Loucy (cell line): Measurements from ENCODE around the gene ZMIZ2.

Source experiments
- H2AFZ ChIP-seq: fragments of 200-600 bp; sonication (generic); 2 replicates; pipeline ENCODE4 v1.6.0; 2016; ENCODE audit warnings: antibody characterized with exemption, mild to moderate bottlenecking, low read length, moderate library complexity
- H3F3A ChIP-seq: fragments of 200-600 bp; 2 replicates; pipeline ENCODE4 v1.6.0; 2016; ENCODE audit warnings: antibody characterized with exemption, low read depth, mild to moderate bottlenecking
- H3K27me3 ChIP-seq: fragments of 200-600 bp; sonication (generic); 2 replicates; pipeline ENCODE4 v1.6.1; 2014; ENCODE audit warnings: low read length, mild to moderate bottlenecking; ENCODE audit not compliant: insufficient read depth, poor library complexity, severe bottlenecking
- H3K36me3 ChIP-seq: fragments of 200-600 bp; sonication (generic); 2 replicates; pipeline ENCODE4 v1.6.1; 2016; ENCODE audit warnings: low read length; ENCODE audit not compliant: insufficient read depth
- H3K4me1 ChIP-seq: fragments of 200-600 bp; sonication (generic); 2 replicates; pipeline ENCODE4 v1.5.1; 2014; ENCODE audit warnings: low read length, mild to moderate bottlenecking; ENCODE audit not compliant: insufficient read depth, poor library complexity, severe bottlenecking
- H3K4me2 ChIP-seq: fragments of 200-600 bp; sonication (generic); 2 replicates; pipeline ENCODE4 v1.6.0; 2014; ENCODE audit warnings: antibody characterized with exemption, low read length, low read depth, mild to moderate bottlenecking; ENCODE audit not compliant: poor library complexity, severe bottlenecking
- H3K4me3 ChIP-seq: fragments of 200-600 bp; sonication (generic); 2 replicates; pipeline ENCODE4 v1.5.1; 2014; ENCODE audit warnings: low read length, mild to moderate bottlenecking, mixed read lengths; ENCODE audit not compliant: poor library complexity, severe bottlenecking
- H3K79me2 ChIP-seq: fragments of 200-600 bp; sonication (generic); 2 replicates; pipeline ENCODE4 v1.6.1; 2014; ENCODE audit warnings: low read length; ENCODE audit not compliant: insufficient read depth
- H3K9ac ChIP-seq: fragments of 200-600 bp; sonication (generic); 2 replicates; pipeline ENCODE4 v1.6.0; 2014; ENCODE audit warnings: mild to moderate bottlenecking, low read depth, low read length, moderate library complexity; ENCODE audit not compliant: poor library complexity, severe bottlenecking
- H3K9me2 ChIP-seq: fragments of 200-600 bp; sonication (generic); replicated peaks from 2 replicates; pipeline ENCODE4 v1.6.1; 2016; ENCODE audit warnings: low read depth, low read length, mixed read lengths
- H3K9me3 ChIP-seq: fragments of 200-600 bp; sonication (generic); 2 replicates; pipeline ENCODE4 v1.6.1; 2014; ENCODE audit warnings: mild to moderate bottlenecking, antibody characterized with exemption, low read length, low read depth; ENCODE audit not compliant: insufficient read depth
- H4K20me1 ChIP-seq: fragments of 200-600 bp; sonication (generic); 2 replicates; pipeline ENCODE4 v1.6.0; 2014; ENCODE audit warnings: antibody characterized with exemption, low read length, mild to moderate bottlenecking; ENCODE audit not compliant: insufficient read depth, poor library complexity, severe bottlenecking
- EZH2phosphoT487 ChIP-seq: fragments of 200-600 bp; IDR thresholded peaks from 2 replicates; pipeline ENCODE4 v1.6.1; 2018; ENCODE audit warnings: antibody characterized with exemption, mild to moderate bottlenecking, moderate library complexity, borderline replicate concordance
- TF ChIP-seq, protein P1 (sequence below): fragments of 200-600 bp; sonication (generic); conservative IDR thresholded peaks from 2 replicates; pipeline ENCODE4 v1.5.1; 2014; ENCODE audit warnings: mild to moderate bottlenecking, antibody characterized with exemption, low read length

Gene ZMIZ2

DNA sequence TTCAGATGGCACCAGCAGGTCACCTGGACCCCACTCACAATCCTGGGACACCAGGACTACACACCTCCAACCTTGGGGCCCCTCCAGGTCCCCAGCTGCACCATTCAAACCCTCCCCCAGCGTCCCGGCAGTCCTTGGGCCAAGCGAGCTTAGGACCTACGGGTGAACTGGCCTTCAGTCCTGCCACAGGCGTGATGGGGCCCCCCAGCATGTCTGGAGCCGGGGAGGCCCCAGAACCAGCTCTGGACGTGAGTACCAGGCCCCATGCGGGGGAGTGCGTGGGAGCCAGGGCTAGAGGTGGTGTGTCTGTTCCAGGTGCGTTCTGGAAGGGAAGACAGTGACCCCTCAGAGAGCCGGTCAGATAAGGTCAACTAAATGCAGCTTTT, 17.8 kb downstream of the ZMIZ2 start:
- Histone ChIP-seq H3K9me3 (no peaks in the 10 kb centered on the region), H3K9me2 (no peaks in the 10 kb centered on the region), H3K9ac (no peak overlapping the region), H3K79me2 (no peaks in the 10 kb centered on the region), H3K4me3 (no peak overlapping the region), H3K36me3 (peaks cover 64% of the 10 kb centered on the region; the same call in 1 of the 2 replicates), H4K20me1 (no peaks in the 10 kb centered on the region), H3K4me2 (no peak overlapping the region), H3K27me3 (no peaks in the 10 kb centered on the region), H3F3A (no peaks in the 10 kb centered on the region), H2AFZ (no peak overlapping the region), H3K4me1 (no peaks in the 10 kb centered on the region)
- no peak for TF ChIP-seq EZH2phosphoT487

DNA sequence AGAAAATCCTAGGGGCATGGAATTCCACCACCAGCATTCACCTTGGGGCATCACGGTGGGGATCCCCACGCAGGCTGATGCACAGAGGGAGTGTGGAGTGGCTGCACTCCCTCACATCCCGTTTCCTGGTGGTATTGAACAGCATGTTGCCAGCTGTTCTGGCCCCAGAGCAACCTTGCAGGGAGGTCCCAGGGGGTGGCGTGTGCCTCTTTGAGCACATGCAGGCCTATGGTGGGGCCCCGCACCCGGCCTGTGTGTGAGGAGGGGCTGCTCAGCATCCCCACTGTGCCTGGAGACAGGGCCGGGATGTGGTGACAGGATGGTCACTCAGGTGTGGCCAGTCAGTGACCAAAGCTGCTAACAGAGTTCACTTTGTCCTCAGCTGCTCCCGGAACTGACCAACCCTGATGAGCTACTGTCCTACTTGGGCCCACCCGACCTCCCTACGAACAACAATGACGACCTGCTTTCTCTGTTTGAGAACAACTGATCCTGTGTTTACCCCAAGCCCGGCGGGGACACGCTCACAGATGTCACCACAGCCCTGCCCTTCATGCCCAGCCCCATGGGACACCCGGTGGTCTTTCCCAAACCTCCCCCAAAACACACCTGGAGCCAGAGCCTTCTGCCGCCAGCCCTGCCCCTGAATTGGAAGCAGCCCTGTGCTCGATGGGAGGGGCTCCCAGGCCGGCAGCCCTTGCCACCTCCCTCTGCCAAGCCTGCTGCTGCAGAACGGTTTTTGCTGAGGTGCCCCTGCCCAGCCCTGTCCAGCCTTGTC, 18.7 kb downstream of the ZMIZ2 start:
- Histone ChIP-seq H3K4me3 (no peak overlapping the region), H2AFZ (no peak overlapping the region), H3K9ac (no peak overlapping the region), H3K9me3 (no peaks in the 10 kb centered on the region), H3K36me3 (peaks cover 56% of the 10 kb centered on the region; the same call in 1 of the 2 replicates), H3F3A (no peaks in the 10 kb centered on the region), H3K9me2 (no peaks in the 10 kb centered on the region), H4K20me1 (no peaks in the 10 kb centered on the region), H3K79me2 (no peaks in the 10 kb centered on the region), H3K4me2 (no peak overlapping the region), H3K27me3 (no peaks in the 10 kb centered on the region), H3K4me1 (no peaks in the 10 kb centered on the region)
- TF ChIP-seq, protein P1, sequence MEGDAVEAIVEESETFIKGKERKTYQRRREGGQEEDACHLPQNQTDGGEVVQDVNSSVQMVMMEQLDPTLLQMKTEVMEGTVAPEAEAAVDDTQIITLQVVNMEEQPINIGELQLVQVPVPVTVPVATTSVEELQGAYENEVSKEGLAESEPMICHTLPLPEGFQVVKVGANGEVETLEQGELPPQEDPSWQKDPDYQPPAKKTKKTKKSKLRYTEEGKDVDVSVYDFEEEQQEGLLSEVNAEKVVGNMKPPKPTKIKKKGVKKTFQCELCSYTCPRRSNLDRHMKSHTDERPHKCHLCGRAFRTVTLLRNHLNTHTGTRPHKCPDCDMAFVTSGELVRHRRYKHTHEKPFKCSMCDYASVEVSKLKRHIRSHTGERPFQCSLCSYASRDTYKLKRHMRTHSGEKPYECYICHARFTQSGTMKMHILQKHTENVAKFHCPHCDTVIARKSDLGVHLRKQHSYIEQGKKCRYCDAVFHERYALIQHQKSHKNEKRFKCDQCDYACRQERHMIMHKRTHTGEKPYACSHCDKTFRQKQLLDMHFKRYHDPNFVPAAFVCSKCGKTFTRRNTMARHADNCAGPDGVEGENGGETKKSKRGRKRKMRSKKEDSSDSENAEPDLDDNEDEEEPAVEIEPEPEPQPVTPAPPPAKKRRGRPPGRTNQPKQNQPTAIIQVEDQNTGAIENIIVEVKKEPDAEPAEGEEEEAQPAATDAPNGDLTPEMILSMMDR = no peak

DNA sequence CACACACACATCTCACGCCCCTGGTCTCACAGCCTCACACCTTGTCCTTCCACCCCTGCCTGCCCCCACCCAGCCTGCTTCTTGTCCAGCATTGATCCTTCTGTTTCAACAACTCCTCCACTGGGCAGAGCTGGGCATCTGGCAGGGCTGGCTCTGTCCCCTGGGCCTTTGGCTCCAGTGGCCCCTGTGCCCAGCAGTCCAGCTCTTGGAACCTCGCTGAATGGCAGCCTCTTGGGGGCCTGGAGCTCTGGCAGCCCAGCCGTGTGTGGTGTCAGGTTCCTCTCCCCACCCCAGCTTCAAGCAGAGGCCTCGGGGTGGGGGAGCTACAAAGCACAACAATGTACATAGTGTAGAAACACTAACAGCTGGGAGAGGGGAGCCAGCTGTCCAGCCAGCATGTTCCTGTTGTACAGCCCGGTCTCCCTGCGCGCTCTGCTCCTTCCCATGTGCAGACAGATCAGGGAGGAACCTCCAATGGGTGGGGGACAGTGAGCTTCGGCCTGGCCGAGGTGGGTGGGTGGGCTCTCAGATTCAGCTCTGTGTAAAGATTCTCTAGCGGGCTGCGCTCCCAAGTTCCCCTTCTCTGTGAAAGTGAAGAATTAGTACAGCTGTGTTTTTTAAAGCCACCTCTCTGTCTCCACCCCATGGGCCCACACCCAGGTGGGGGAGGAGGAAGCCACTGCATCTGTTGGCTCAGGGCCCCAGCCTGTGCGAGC, 19.4 kb downstream of the ZMIZ2 start:
- Histone ChIP-seq H3F3A (no peaks in the 10 kb centered on the region), H3K4me2 (no peak overlapping the region), H3K79me2 (no peaks in the 10 kb centered on the region), H3K9ac (no peak overlapping the region), H4K20me1 (no peaks in the 10 kb centered on the region), H3K9me3 (no peaks in the 10 kb centered on the region), H3K4me3 (no peak overlapping the region), H2AFZ (no peak overlapping the region), H3K36me3 (peaks cover 50% of the 10 kb centered on the region; the same call in 1 of the 2 replicates), H3K9me2 (no peaks in the 10 kb centered on the region), H3K4me1 (no peaks in the 10 kb centered on the region), H3K27me3 (no peaks in the 10 kb centered on the region)
- TF ChIP-seq, protein P1 = no peak
- TF ChIP-seq EZH2phosphoT487 = no peak
